Neural progenitor cell (in vitro differentiated cells): Measurements from ENCODE around the gene USP34.

Experiments used
- EZH2 ChIP-seq: fragments of 200-600 bp; sonication (generic); IDR thresholded peaks from 2 replicates; pipeline ENCODE4 v1.6.1; 2017; ENCODE audit warnings: antibody characterized with exemption, mild to moderate bottlenecking, moderate library complexity
- EZH2phosphoT487 ChIP-seq: fragments of 200-600 bp; sonication (generic); IDR thresholded peaks from 2 replicates; pipeline ENCODE4 v1.6.1; 2017; ENCODE audit warnings: antibody characterized with exemption
- TF ChIP-seq, protein P1 (sequence below): fragments of 200-600 bp; sonication (generic); IDR thresholded peaks from 2 replicates; pipeline ENCODE4 v1.5.1; 2017; ENCODE audit warnings: antibody characterized with exemption, mild to moderate bottlenecking

DNA sequence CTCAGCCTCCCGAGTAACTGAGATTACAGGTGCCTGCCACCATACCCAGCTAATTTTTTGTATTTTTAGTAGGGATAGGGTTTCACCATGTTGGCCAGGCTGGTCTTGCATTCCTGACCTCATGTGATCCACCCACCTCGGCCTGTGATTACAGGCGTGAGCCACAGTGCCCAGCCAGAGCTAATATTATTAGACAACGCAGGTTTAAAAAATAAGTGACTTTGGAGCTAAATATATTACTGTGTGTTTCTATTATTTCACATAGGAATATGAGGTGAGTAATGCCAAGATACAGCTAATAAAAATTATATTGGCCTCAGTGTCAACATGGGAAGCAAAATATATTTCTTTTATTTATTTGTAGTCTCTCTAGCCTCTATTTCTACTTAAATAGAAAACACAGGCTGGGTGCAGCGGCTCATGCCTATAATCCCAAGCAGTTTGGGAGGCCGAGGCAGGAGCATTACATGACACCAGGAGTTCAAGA, 188.7 kb downstream of the USP34 start:
- TF ChIP-seq, protein P1, sequence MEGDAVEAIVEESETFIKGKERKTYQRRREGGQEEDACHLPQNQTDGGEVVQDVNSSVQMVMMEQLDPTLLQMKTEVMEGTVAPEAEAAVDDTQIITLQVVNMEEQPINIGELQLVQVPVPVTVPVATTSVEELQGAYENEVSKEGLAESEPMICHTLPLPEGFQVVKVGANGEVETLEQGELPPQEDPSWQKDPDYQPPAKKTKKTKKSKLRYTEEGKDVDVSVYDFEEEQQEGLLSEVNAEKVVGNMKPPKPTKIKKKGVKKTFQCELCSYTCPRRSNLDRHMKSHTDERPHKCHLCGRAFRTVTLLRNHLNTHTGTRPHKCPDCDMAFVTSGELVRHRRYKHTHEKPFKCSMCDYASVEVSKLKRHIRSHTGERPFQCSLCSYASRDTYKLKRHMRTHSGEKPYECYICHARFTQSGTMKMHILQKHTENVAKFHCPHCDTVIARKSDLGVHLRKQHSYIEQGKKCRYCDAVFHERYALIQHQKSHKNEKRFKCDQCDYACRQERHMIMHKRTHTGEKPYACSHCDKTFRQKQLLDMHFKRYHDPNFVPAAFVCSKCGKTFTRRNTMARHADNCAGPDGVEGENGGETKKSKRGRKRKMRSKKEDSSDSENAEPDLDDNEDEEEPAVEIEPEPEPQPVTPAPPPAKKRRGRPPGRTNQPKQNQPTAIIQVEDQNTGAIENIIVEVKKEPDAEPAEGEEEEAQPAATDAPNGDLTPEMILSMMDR, result no peak
- no peak for TF ChIP-seq EZH2
- no peak for TF ChIP-seq EZH2phosphoT487
